A673 (cell line): ENCODE measurements around the gene PPA2. TPM values are rescaled to one million over a fixed set of nuclear protein-coding genes. Genes with fewer than 3 reads are reported as not detected.

Experiments used
- BruUV-seq: library from RNA; stranded (reverse); fragments of 400-500 nt; replicated peaks from 2 replicates; lab custom pipeline; 2021; lab: Mats Ljungman, UMichigan
- CTCF ChIA-PET: fragments of 300-600 bp; sonication (Branson Sonifier 250); formaldehyde crosslinking; loops from one replicate; lab custom pipeline; 2022; ENCODE audit warnings: antibody characterized with exemption; lab: Charles Lee
- POLR2A ChIA-PET: fragments of 300-600 bp; sonication (Branson Sonifier 250); formaldehyde crosslinking; loops from one replicate; lab custom pipeline; 2022; ENCODE audit warnings: antibody characterized with exemption; ENCODE audit not compliant: low non-redundant PET; lab: Charles Lee
- DNase-seq: peaks from one replicate; pipeline ENCODE4 v3.0.0-alpha.2; 2015; ENCODE audit warnings: low spot score
- H3K27ac ChIP-seq: fragments of 200-600 bp; sonication (generic); 2 replicates; pipeline ENCODE4 v1.5.1; 2016; ENCODE audit warnings: mixed run types, low read depth, mild to moderate bottlenecking, mixed read lengths, antibody characterized with exemption, low read length; ENCODE audit not compliant: poor library complexity, severe bottlenecking
- H3K27me3 ChIP-seq: fragments of 200-600 bp; sonication (generic); replicated peaks from 2 replicates; pipeline ENCODE4 v1.6.1; 2017; ENCODE audit warnings: mixed run types, low read depth, mild to moderate bottlenecking, mixed read lengths, antibody characterized with exemption, low read length; ENCODE audit not compliant: insufficient read depth, poor library complexity
- H3K36me3 ChIP-seq: fragments of 200-600 bp; sonication (generic); 2 replicates; pipeline ENCODE4 v1.6.1; 2016; ENCODE audit warnings: mixed run types, mild to moderate bottlenecking, mixed read lengths, antibody characterized with exemption, low read length; ENCODE audit not compliant: insufficient read depth, poor library complexity, severe bottlenecking
- H3K4me1 ChIP-seq: fragments of 200-600 bp; sonication (generic); 2 replicates; pipeline ENCODE4 v1.6.1; 2017; ENCODE audit warnings: mixed run types, mild to moderate bottlenecking, mixed read lengths, antibody characterized with exemption, low read length; ENCODE audit not compliant: insufficient read depth, poor library complexity, severe bottlenecking
- H3K4me3 ChIP-seq: fragments of 200-600 bp; sonication (generic); 2 replicates; pipeline ENCODE4 v1.5.1; 2016; ENCODE audit warnings: low read depth, mixed run types, mild to moderate bottlenecking, mixed read lengths, low read length; ENCODE audit not compliant: poor library complexity, severe bottlenecking
- H3K9me3 ChIP-seq: fragments of 200-600 bp; sonication (generic); 2 replicates; pipeline ENCODE4 v1.6.1; 2016; ENCODE audit warnings: mixed run types, low read depth, mild to moderate bottlenecking, mixed read lengths, antibody characterized with exemption, low read length; ENCODE audit not compliant: poor library complexity, severe bottlenecking
- EZH2 ChIP-seq: fragments of 200-600 bp; sonication (generic); IDR thresholded peaks from 2 replicates; pipeline ENCODE4 v1.6.1; 2017; ENCODE audit warnings: borderline replicate concordance, low read depth, mild to moderate bottlenecking, mixed read lengths, antibody characterized with exemption, low read length; ENCODE audit not compliant: poor library complexity, severe bottlenecking
- intact Hi-C: fragments of 100-400 bp; cut with micrococcal nuclease; formaldehyde crosslinking; loops from one replicate; pipeline ENCODE4 v1.10.0; 2022; ENCODE audit not compliant: unreplicated experiment
- total RNA-seq: library from RNA; stranded (reverse); gene quantifications from 2 replicates; pipeline ENCODE4 v1.2.3, GENCODE V29; 2021
- TF ChIP-seq, protein P1 (sequence below): fragments of 300-800, 200-600 bp; sonication (generic); conservative IDR thresholded peaks from 2 replicates; pipeline ENCODE4 v1.5.1; 2017; ENCODE audit warnings: low read depth, mild to moderate bottlenecking, antibody characterized with exemption, low read length, moderate library complexity, mixed read lengths

The PPA2 gene
- total RNA-seq, 1 experiment from 2014 or later: 136 TPM

DNA sequence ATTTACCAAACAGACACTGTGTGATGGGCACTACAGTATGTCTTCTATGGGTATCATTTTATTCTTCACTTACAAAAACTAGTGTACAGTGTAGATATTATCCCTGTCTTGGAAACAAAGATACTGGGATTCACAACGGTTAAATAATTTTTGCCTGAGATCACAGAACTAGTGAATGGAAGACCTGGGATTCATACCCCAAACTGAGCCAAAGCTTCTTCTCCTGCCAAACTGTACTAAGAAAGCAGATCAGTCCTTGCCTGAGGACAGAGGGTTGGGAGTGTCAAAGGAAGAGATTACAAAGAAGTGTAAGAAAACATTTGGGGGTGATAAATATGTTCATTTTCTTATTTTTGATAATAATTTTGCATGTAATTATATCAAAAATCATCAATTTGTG lies 43.1 kb downstream of the PPA2 start:
- Histone ChIP-seq H3K27ac (no peak overlapping the region), H3K9me3 (peaks cover 7% of the 10 kb centered on the region), H3K36me3 (peaks cover 44% of the 10 kb centered on the region), H3K27me3 (no peaks in the 10 kb centered on the region), H3K4me1 (no peaks in the 10 kb centered on the region), H3K4me3 (no peak overlapping the region)
- CTCF ChIA-PET: no interaction called here
- no peak for DNase-seq
- TF ChIP-seq, protein P1, sequence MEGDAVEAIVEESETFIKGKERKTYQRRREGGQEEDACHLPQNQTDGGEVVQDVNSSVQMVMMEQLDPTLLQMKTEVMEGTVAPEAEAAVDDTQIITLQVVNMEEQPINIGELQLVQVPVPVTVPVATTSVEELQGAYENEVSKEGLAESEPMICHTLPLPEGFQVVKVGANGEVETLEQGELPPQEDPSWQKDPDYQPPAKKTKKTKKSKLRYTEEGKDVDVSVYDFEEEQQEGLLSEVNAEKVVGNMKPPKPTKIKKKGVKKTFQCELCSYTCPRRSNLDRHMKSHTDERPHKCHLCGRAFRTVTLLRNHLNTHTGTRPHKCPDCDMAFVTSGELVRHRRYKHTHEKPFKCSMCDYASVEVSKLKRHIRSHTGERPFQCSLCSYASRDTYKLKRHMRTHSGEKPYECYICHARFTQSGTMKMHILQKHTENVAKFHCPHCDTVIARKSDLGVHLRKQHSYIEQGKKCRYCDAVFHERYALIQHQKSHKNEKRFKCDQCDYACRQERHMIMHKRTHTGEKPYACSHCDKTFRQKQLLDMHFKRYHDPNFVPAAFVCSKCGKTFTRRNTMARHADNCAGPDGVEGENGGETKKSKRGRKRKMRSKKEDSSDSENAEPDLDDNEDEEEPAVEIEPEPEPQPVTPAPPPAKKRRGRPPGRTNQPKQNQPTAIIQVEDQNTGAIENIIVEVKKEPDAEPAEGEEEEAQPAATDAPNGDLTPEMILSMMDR: no peak
- no peak for TF ChIP-seq EZH2
- intact Hi-C loops: no loop called here
- no TSS peak for BruUV-seq
- POLR2A ChIA-PET: no interaction called here

DNA sequence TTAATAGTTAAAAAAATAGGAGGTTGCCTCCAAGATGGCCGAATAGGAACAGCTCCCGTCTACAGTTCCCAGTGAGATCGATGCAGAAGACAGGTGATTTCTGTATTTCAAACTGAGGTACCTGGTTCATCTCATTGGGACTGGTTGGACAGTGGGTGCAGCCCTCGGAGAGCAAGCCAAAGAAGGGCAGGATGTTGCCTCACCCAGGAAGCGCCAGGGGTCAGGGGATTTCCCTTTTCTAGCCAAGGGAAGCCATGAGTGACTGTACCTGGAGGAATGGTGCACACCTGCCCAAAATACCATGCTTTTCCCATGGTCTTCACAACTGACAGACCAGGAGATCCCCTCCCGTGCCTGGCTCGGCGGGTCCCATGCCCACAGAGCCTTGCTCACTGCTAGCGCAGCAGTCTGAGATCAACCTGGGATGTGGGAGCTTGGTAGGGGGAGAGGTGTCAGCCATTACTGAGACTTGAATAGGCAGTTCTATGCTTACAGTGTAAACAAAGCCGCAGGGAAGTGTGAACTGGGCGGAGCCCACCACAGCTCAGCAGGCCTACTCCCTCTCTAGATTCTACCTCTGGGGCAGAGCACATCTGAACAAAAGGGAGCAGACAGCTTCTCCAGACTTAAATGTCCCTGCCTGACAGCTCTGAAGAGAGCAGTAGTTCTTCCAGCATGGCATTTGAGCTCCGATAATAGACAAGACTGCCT lies 47.5 kb downstream of the PPA2 start:
- POLR2A ChIA-PET: no interaction called here

DNA sequence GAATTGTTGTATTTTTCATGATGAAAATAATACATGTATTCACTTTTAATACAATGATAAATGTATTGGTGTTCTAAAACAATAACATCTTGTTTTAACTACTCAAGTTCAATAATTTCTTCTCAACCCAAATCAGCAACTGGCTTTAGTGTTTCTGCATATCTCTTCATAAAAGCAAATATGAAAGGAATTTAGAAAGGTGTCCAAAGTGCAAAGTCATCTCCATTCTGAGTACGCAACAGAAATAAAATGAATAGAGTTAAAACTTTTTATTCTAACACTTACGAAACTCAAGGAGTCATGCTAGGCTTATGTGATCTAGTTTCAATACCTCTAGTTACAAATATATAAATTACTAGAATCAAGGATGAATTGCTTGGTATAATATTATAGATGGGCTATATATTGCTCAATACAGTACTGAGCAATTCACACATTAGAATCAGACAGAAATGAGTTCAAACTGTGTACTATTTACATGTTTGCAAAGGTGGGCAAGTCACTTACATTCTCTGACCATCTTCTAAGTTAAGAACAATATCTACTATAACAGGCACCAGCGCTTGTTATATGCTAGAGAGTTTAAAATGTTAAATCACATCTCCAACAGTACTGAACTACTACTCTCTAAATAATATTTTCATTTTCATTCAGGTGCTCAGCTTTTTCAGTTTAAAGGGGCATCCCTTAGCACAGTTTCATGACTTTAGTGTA lies 51.5 kb downstream of the PPA2 start:
- ChIA-PET CTCF (no interaction called here), POLR2A (no interaction called here)
- BruUV-seq: no TSS peak
- H3K27me3 ChIP-seq: no peaks in the 10 kb centered on the region
- TF ChIP-seq, protein P1: no peak
- TF ChIP-seq EZH2: no peak
- peaks cover 6% of the 10 kb centered on the region for H3K9me3 ChIP-seq
- no peak for DNase-seq
- H3K4me3 ChIP-seq: no peak overlapping the region
- H3K27ac ChIP-seq: no peak overlapping the region
- intact Hi-C loops: no loop called here
- no peaks in the 10 kb centered on the region for H3K4me1 ChIP-seq
- peaks cover 20% of the 10 kb centered on the region for H3K36me3 ChIP-seq

More for the DNA sequence above, 47.5 kb downstream of the PPA2 start:
- no peaks in the 10 kb centered on the region for H3K4me1 ChIP-seq
- peaks cover 6% of the 10 kb centered on the region for H3K9me3 ChIP-seq
- CTCF ChIA-PET: no interaction called here
- H3K36me3 ChIP-seq: peaks cover 22% of the 10 kb centered on the region
- TF ChIP-seq, protein P1: no peak
- no peak for TF ChIP-seq EZH2
- BruUV-seq: no TSS peak
- DNase-seq: no peak
- no peak overlapping the region for H3K27ac ChIP-seq
- intact Hi-C loops: no loop called here
- H3K27me3 ChIP-seq: no peaks in the 10 kb centered on the region
- no peak overlapping the region for H3K4me3 ChIP-seq
